Stimulated activated naive CD8-positive, alpha-beta T cell treated with anti-CD3 and anti-CD28 coated beads, Interleukin-15, Interleukin-2, amounts not matched to agents 100 ng/mL and 50 ng/mL, for 24 hours (primary cell): ENCODE measurements around the gene ZMAT5.

ENCODE experiments used
- H3K27ac Mint-ChIP-seq: one replicate; pipeline ENCODE4 v1.8.0; 2021; ENCODE audit warnings: mild to moderate bottlenecking, mixed read lengths
- H3K27me3 Mint-ChIP-seq: one replicate; pipeline ENCODE4 v1.8.0; 2021; ENCODE audit warnings: mixed read lengths
- H3K36me3 Mint-ChIP-seq: one replicate; pipeline ENCODE4 v1.8.0; 2021; ENCODE audit warnings: low read depth, mixed read lengths
- H3K4me1 Mint-ChIP-seq: one replicate; pipeline ENCODE4 v1.8.0; 2021; ENCODE audit warnings: low read depth, mixed read lengths
- H3K4me3 Mint-ChIP-seq: one replicate; pipeline ENCODE4 v1.8.0; 2021; ENCODE audit warnings: mild to moderate bottlenecking, mixed read lengths
- H3K9me3 Mint-ChIP-seq: one replicate; pipeline ENCODE4 v1.8.0; 2021; ENCODE audit warnings: mixed read lengths

The ZMAT5 gene

GRCh38 chr22:29798318-29798717, 31.5 kb upstream of the ZMAT5 start:
- Mint-ChIP-seq H3K9me3 (no peaks in the 10 kb centered on the region), H3K27ac (peak overlapping the region; percentile 28), H3K36me3 (peaks cover 48% of the 10 kb centered on the region), H3K4me3 (no peak overlapping the region), H3K27me3 (no peaks in the 10 kb centered on the region), H3K4me1 (peaks cover 8% of the 10 kb centered on the region)

GRCh38 chr22:29797351-29797750, 30.5 kb upstream of the ZMAT5 start:
- H3K36me3 Mint-ChIP-seq, result peaks cover 53% of the 10 kb centered on the region
- H3K27me3 Mint-ChIP-seq, result no peaks in the 10 kb centered on the region

GRCh38 chr22:29795663-29796062, 28.9 kb upstream of the ZMAT5 start:
- H3K36me3 Mint-ChIP-seq, result peaks cover 47% of the 10 kb centered on the region
- H3K27me3 Mint-ChIP-seq, result no peaks in the 10 kb centered on the region
- peaks cover 8% of the 10 kb centered on the region for H3K4me1 Mint-ChIP-seq
- H3K27ac Mint-ChIP-seq, result no peak overlapping the region
- H3K9me3 Mint-ChIP-seq, result no peaks in the 10 kb centered on the region
- H3K4me3 Mint-ChIP-seq, result no peak overlapping the region

More at GRCh38 chr22:29797351-29797750, 30.5 kb upstream of the ZMAT5 start:
- H3K4me3 Mint-ChIP-seq, result no peak overlapping the region
- H3K9me3 Mint-ChIP-seq, result no peaks in the 10 kb centered on the region
- H3K4me1 Mint-ChIP-seq, result peaks cover 8% of the 10 kb centered on the region
- no peak overlapping the region for H3K27ac Mint-ChIP-seq

DNA sequence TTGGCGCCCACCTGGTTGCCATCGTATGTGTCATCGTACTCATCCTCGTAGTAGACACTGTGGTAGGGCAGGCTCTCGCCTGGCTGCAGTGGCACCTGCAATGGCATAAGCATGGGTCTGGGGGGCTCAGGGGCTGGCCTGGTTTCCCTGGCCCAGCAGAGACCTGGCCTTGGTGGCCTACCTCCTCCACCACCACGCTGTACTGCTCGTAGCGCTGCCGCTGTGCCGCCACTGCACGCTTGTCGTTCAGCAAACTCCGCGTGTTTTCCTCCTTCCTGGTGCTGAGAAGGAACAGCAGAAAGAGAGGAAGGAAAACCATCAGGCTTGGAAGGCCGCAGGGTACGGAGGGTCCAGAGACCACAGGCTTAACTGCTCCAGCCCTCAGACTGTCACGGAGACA, 26.6 kb upstream of the ZMAT5 start:
- H3K9me3 Mint-ChIP-seq, result no peaks in the 10 kb centered on the region
- no peak overlapping the region for H3K4me3 Mint-ChIP-seq
- H3K4me1 Mint-ChIP-seq, result peaks cover 3% of the 10 kb centered on the region
- no peaks in the 10 kb centered on the region for H3K27me3 Mint-ChIP-seq
- no peak overlapping the region for H3K27ac Mint-ChIP-seq
- peaks cover 49% of the 10 kb centered on the region for H3K36me3 Mint-ChIP-seq

DNA sequence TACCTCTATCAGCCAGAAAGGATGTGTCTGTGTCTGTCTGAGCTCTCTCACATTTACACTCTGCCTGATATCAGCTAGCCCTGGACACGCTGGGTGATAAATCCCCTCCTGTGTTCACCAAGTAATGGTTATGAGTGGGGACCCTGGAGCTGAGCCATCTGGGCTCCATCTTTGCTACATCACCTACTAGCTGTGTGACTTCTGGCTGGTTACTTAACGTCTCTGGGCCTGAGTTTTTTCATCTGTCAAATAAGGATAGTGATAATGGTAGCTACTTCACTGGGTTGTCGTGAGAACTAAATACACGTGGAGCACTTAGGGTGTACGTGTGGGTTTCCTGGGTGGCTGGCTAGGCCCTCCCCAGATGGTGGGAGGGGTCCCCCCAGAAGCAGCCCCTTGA, 23.3 kb upstream of the ZMAT5 start:
- Mint-ChIP-seq H3K27ac (no peak overlapping the region), H3K36me3 (peaks cover 38% of the 10 kb centered on the region), H3K27me3 (no peaks in the 10 kb centered on the region), H3K9me3 (no peaks in the 10 kb centered on the region), H3K4me3 (no peak overlapping the region), H3K4me1 (no peaks in the 10 kb centered on the region)

GRCh38 chr22:29788339-29789279, 21.8 kb upstream of the ZMAT5 start:
- no peak overlapping the region for H3K4me3 Mint-ChIP-seq
- H3K36me3 Mint-ChIP-seq, result peaks cover 32% of the 10 kb centered on the region
- H3K4me1 Mint-ChIP-seq, result no peaks in the 10 kb centered on the region
- no peak overlapping the region for H3K27ac Mint-ChIP-seq
- no peaks in the 10 kb centered on the region for H3K9me3 Mint-ChIP-seq
- no peaks in the 10 kb centered on the region for H3K27me3 Mint-ChIP-seq

- H3K27ac Mint-ChIP-seq, result no peak overlapping the region
- no peak overlapping the region for H3K4me3 Mint-ChIP-seq
- H3K4me1 Mint-ChIP-seq, result no peaks in the 10 kb centered on the region
- H3K27me3 Mint-ChIP-seq, result no peaks in the 10 kb centered on the region
- H3K9me3 Mint-ChIP-seq, result no peaks in the 10 kb centered on the region
- H3K36me3 Mint-ChIP-seq, result peaks cover 26% of the 10 kb centered on the region
These were observed 20.7 kb upstream of the ZMAT5 start for GRCh38 chr22:29787371-29787980.

DNA sequence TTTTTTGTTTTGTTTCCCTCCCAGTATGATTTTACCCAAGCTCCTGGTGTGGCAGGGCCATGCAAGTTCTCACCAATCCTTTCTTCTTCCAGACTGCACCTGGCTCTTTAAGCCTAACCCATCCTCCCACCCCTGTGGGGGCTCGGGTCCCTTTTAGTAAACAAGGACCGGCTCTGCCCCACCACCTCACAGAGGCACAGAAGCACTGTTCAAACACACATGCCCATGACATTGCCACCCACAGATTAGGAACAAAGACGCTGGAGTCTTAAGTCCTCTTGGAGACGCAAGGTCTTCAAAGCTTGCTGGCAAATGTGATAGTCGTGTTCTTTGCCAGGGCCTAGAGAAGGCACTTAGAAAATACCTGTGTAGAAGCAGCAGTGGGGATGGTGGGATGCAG, 19.2 kb upstream of the ZMAT5 start:
- no peaks in the 10 kb centered on the region for H3K27me3 Mint-ChIP-seq
- no peak overlapping the region for H3K4me3 Mint-ChIP-seq
- H3K9me3 Mint-ChIP-seq, result no peaks in the 10 kb centered on the region
- H3K36me3 Mint-ChIP-seq, result peaks cover 23% of the 10 kb centered on the region
- no peak overlapping the region for H3K27ac Mint-ChIP-seq
- no peaks in the 10 kb centered on the region for H3K4me1 Mint-ChIP-seq

GRCh38 chr22:29784451-29785361, 17.9 kb upstream of the ZMAT5 start:
- H3K27ac Mint-ChIP-seq, result no peak overlapping the region

GRCh38 chr22:29782061-29782845, 15.4 kb upstream of the ZMAT5 start:
- Mint-ChIP-seq H3K4me1 (no peaks in the 10 kb centered on the region), H3K27ac (no peak overlapping the region), H3K9me3 (no peaks in the 10 kb centered on the region), H3K27me3 (no peaks in the 10 kb centered on the region), H3K4me3 (no peak overlapping the region), H3K36me3 (no peaks in the 10 kb centered on the region)

More at GRCh38 chr22:29784451-29785361, 17.9 kb upstream of the ZMAT5 start:
- Mint-ChIP-seq H3K27me3 (no peaks in the 10 kb centered on the region), H3K4me1 (no peaks in the 10 kb centered on the region), H3K36me3 (peaks cover 17% of the 10 kb centered on the region), H3K4me3 (no peak overlapping the region), H3K9me3 (no peaks in the 10 kb centered on the region)

- H3K4me3 Mint-ChIP-seq, result no peak overlapping the region
- peak overlapping the region; percentile 7 for H3K27ac Mint-ChIP-seq
- H3K27me3 Mint-ChIP-seq, result no peaks in the 10 kb centered on the region
- no peaks in the 10 kb centered on the region for H3K4me1 Mint-ChIP-seq
- no peaks in the 10 kb centered on the region for H3K36me3 Mint-ChIP-seq
- H3K9me3 Mint-ChIP-seq, result no peaks in the 10 kb centered on the region
These were observed 14.2 kb upstream of the ZMAT5 start for GRCh38 chr22:29780748-29781676.

GRCh38 chr22:29780220-29780619, 13.4 kb upstream of the ZMAT5 start:
- Mint-ChIP-seq H3K27me3 (no peaks in the 10 kb centered on the region), H3K27ac (no peak overlapping the region), H3K4me1 (no peaks in the 10 kb centered on the region), H3K9me3 (no peaks in the 10 kb centered on the region), H3K36me3 (no peaks in the 10 kb centered on the region), H3K4me3 (no peak overlapping the region)

DNA sequence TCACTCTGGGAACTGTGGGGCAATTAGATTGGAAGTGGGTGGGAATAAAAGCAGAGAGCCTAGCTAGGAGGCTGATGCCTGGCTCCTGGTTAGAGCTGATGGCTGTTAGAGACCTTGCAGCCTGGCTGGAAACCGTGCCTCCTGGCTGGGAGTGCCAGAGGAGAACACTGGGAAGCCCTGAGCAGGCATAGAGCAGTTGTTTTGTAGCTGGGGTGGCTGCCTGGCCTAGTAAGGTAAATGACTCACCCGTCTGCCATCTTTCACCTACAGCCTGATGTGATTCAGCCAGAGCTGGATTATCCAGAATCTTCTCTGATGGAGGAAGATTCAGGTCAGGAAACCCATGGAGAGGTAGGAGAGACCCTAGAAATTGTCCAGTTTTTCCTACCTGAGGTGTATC, 6.4 kb upstream of the ZMAT5 start:
- Mint-ChIP-seq H3K36me3 (peaks cover 28% of the 10 kb centered on the region), H3K27me3 (no peaks in the 10 kb centered on the region), H3K9me3 (no peaks in the 10 kb centered on the region), H3K4me3 (no peak overlapping the region), H3K4me1 (peaks cover 14% of the 10 kb centered on the region), H3K27ac (no peak overlapping the region)
